Stimulated activated memory B cell treated with anti-CD40 and anti-IgM and Interleukin-4, amounts not matched to agents 10 μg/mL and 1 μg/mL and 100 μg/mL, for 72 hours (primary cell): ENCODE data around the gene TMEM127.

Experiments
- ATAC-seq: fragments of 150-1000 bp; cut with Tn5 transposase; 2 replicates; pipeline ENCODE4 v1.10.0; 2021
- H3K27ac Mint-ChIP-seq: one replicate; pipeline ENCODE4 v1.8.0; 2022; ENCODE audit warnings: mild to moderate bottlenecking, mixed read lengths
- H3K27me3 Mint-ChIP-seq: one replicate; pipeline ENCODE4 v1.8.0; 2022; ENCODE audit warnings: mixed read lengths
- H3K36me3 Mint-ChIP-seq: one replicate; pipeline ENCODE4 v1.8.0; 2022; ENCODE audit warnings: mixed read lengths
- H3K4me1 Mint-ChIP-seq: one replicate; pipeline ENCODE4 v1.8.0; 2022; ENCODE audit warnings: mixed read lengths
- H3K4me3 Mint-ChIP-seq: one replicate; pipeline ENCODE4 v1.8.0; 2022; ENCODE audit warnings: mild to moderate bottlenecking, moderate library complexity, mixed read lengths
- H3K9me3 Mint-ChIP-seq: one replicate; pipeline ENCODE4 v1.8.0; 2022; ENCODE audit warnings: mixed read lengths

The TMEM127 gene

GRCh38 chr2:96208143-96209010 lies 57.4 kb downstream of the TMEM127 start, which contains the start of gene STARD7:
STARD7 (minus strand) TSS chr2:96208827; CDS start chr2:96208434, 393 bp downstream.
- no peaks in the 10 kb centered on the region for H3K9me3 Mint-ChIP-seq
- H3K27me3 Mint-ChIP-seq, result no peaks in the 10 kb centered on the region
- ATAC-seq, result peak; percentile 97
- peak within 1 kb of the TSS; percentile 80 for H3K27ac Mint-ChIP-seq
- peaks cover 24% of the 10 kb centered on the region for H3K36me3 Mint-ChIP-seq
- H3K4me1 Mint-ChIP-seq, result peaks cover 66% of the 10 kb centered on the region
- peak within 1 kb of the TSS; percentile 83 for H3K4me3 Mint-ChIP-seq

GRCh38 chr2:96207774-96208142 lies 58.0 kb downstream of the TMEM127 start:
- H3K4me1 Mint-ChIP-seq, result peaks cover 70% of the 10 kb centered on the region
- H3K9me3 Mint-ChIP-seq, result no peaks in the 10 kb centered on the region
- H3K36me3 Mint-ChIP-seq, result peaks cover 28% of the 10 kb centered on the region
- peak overlapping the region; percentile 80 for H3K27ac Mint-ChIP-seq
- peak; percentile 9 for ATAC-seq
- peak overlapping the region; percentile 83 for H3K4me3 Mint-ChIP-seq
- H3K27me3 Mint-ChIP-seq, result no peaks in the 10 kb centered on the region

- Mint-ChIP-seq H3K27ac (peak overlapping the region; percentile 80), H3K4me3 (peak overlapping the region; percentile 83), H3K27me3 (no peaks in the 10 kb centered on the region), H3K36me3 (peaks cover 28% of the 10 kb centered on the region), H3K9me3 (no peaks in the 10 kb centered on the region), H3K4me1 (peaks cover 71% of the 10 kb centered on the region)
- no peak for ATAC-seq
These were observed 58.6 kb downstream of the TMEM127 start for GRCh38 chr2:96207073-96207773.

DNA sequence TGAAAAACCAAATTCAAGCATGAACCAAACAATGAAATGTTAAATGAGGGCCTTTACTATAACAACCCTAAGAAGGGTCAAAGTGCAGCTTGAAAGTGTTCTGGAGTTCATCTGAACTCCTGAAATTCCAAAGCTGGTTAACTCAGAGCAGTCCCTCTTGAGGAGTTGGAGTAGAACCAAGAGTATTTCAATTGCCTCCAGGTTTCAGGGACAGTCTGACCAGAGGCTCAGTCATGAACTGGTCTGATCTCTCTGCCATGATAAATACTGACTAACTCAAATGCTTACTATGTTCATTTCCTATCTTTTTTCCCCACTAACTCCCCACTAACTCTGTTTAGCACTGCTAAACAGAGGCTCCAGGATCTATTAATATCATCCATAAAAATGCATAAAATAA lies 59.9 kb downstream of the TMEM127 start:
- H3K27ac Mint-ChIP-seq, result peak overlapping the region; percentile 80
- peaks cover 63% of the 10 kb centered on the region for H3K4me1 Mint-ChIP-seq
- H3K36me3 Mint-ChIP-seq, result peaks cover 28% of the 10 kb centered on the region
- no peaks in the 10 kb centered on the region for H3K27me3 Mint-ChIP-seq
- peak overlapping the region; percentile 78 for H3K4me3 Mint-ChIP-seq
- H3K9me3 Mint-ChIP-seq, result no peaks in the 10 kb centered on the region
- no peak for ATAC-seq

DNA sequence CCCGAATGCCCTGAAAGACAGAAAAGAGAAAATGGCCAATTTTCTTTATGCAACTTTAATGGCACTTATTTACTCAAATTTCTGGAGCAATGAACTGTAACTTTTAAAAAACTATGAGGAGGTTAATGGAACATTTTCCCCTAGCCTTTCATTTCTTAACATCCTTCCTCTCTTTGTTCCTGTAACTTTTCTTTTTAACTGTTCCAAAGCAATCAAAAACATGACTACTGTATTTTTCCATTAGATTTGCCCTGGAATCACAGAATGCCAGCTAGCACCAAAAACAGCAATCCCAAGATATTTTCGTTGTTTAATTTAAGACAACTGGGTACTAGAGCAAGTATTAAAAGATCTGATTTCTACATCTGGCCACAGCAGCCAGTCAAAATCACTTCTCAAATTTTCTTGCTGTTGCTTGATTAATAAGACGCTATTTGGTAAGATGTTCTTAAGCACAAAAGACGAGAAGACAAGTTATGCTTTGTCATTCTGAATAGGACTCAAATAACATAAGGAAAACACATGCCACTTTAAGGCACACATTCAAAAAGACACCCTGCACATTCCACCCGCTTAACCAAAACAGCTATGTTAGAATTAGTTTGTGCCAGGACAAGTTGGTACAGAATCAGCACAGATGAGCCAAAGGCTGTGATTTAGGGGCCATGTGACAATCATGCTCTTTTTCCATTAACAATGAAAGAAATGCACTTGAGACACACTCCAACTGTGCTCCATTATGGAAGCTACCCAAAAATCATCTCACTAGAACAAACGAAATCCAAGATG lies 60.8 kb downstream of the TMEM127 start:
- no peak for ATAC-seq
- Mint-ChIP-seq H3K4me3 (peak overlapping the region; percentile 67), H3K9me3 (no peaks in the 10 kb centered on the region), H3K36me3 (peaks cover 28% of the 10 kb centered on the region), H3K27ac (peak overlapping the region; percentile 80), H3K4me1 (peaks cover 63% of the 10 kb centered on the region), H3K27me3 (no peaks in the 10 kb centered on the region)

DNA sequence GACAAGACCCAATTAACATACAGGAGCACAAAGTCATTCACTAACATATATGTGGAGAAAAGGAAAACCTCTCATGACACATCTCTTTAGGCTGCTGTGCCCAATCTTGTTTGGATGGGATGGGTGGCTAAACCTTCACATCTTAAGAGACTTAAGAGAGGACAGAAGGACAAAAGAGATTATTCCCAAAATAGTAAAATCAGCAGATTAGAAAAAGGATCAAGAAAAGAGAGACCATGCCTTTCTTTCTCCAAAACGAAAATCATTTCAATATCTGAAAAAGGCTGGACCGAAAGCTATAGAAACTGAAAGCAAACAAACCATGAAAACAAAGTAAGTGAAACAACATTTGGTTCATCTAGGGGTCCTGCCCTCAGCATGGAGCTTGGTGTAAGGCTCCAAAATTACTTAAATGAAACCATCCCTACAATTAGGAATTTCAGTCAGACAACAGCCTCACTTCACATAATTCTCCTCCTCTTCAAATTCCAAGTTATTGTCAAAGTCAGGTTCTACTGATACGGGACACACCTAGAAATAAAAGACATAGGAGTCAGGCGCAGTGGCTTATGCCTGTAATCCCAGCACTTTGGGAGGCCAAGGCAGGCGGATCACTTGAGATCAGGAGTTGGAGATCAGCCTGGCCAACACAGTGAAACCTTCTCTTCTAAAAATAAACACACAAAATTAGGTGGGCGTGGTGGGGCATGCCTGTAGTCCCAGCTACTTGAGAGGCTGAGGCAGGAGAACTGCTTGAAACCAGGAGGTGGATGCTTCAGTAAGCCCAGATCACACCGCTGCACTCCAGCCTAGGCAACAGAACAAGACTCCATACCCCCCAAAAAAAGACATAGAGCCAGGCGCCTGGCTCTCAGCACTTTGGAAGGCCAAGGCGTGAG lies 62.4 kb downstream of the TMEM127 start:
- Mint-ChIP-seq H3K4me1 (peaks cover 72% of the 10 kb centered on the region), H3K27me3 (no peaks in the 10 kb centered on the region), H3K4me3 (peak overlapping the region; percentile 67), H3K9me3 (no peaks in the 10 kb centered on the region), H3K27ac (peak overlapping the region; percentile 80), H3K36me3 (peaks cover 34% of the 10 kb centered on the region)
- ATAC-seq, result no peak

- H3K36me3 Mint-ChIP-seq, result peaks cover 38% of the 10 kb centered on the region
- no peaks in the 10 kb centered on the region for H3K27me3 Mint-ChIP-seq
- no peak overlapping the region for H3K4me3 Mint-ChIP-seq
- no peak for ATAC-seq
- H3K4me1 Mint-ChIP-seq, result peaks cover 77% of the 10 kb centered on the region
- H3K27ac Mint-ChIP-seq, result no peak overlapping the region
- H3K9me3 Mint-ChIP-seq, result no peaks in the 10 kb centered on the region
These were observed 63.5 kb downstream of the TMEM127 start for GRCh38 chr2:96202152-96202854.

DNA sequence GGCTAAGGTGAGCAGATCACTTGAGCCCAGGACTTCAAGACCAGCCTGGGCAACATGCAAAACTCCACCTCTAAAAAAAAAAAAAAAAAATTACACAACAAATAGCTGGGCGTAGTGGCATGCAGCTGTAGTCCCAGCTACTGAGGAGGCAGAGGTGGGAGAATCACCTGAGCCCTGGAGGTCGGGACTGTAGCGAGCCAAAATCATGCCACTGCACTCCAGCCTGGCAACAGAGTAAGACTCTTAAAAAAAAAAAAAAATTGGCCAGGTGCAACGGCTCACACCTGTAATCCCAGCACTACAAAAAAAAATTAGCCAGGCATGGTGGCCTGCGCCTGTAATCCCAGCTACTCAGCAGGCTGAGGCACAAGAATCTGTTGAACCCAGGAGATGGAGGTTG lies 64.5 kb downstream of the TMEM127 start:
- Mint-ChIP-seq H3K4me1 (peaks cover 77% of the 10 kb centered on the region), H3K27ac (no peak overlapping the region), H3K36me3 (peaks cover 38% of the 10 kb centered on the region), H3K4me3 (no peak overlapping the region), H3K9me3 (no peaks in the 10 kb centered on the region), H3K27me3 (no peaks in the 10 kb centered on the region)
- ATAC-seq, result no peak

- H3K4me3 Mint-ChIP-seq, result no peak overlapping the region
- H3K9me3 Mint-ChIP-seq, result no peaks in the 10 kb centered on the region
- H3K4me1 Mint-ChIP-seq, result peaks cover 67% of the 10 kb centered on the region
- peaks cover 35% of the 10 kb centered on the region for H3K36me3 Mint-ChIP-seq
- H3K27ac Mint-ChIP-seq, result peak overlapping the region; percentile 70
- no peak for ATAC-seq
- no peaks in the 10 kb centered on the region for H3K27me3 Mint-ChIP-seq
These were observed 66.9 kb downstream of the TMEM127 start for GRCh38 chr2:96198921-96199320.
